ENCODE measurements around the gene FAM89A. TPM values are rescaled to one million over a fixed set of nuclear protein-coding genes. Genes with fewer than 3 reads are reported as not detected.
A peak's percentile ranks its signal among the peaks of the same experiment; 100 is the strongest.
"Not testable (repeated sequence)": the region's sequence is repeated elsewhere in the genome, so short reads cannot be mapped to it uniquely, and the experiment has no call there.

Gene FAM89A
- polyA plus RNA-seq, 1 donor, result 8.4 TPM

DNA sequence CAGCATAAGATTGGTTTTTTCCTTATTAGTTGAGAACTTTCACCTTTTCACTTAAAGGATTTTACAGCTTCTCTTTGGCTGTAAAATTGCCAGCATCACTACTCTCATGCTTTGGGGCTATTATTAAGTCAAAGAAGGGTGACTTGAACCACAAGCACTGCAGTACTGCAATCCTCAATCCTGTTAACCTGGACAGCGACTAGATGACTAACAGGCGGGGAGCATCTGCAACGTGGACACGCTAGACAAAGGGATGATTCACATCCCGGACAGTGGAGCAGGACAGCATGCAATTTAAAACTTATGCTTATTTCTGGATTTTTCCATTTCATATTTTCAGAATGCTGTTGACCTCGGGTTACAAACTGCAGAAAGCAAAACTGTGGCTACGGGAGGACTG, 53.1 kb downstream of the FAM89A start:
- no peak for DNase-seq

DNA sequence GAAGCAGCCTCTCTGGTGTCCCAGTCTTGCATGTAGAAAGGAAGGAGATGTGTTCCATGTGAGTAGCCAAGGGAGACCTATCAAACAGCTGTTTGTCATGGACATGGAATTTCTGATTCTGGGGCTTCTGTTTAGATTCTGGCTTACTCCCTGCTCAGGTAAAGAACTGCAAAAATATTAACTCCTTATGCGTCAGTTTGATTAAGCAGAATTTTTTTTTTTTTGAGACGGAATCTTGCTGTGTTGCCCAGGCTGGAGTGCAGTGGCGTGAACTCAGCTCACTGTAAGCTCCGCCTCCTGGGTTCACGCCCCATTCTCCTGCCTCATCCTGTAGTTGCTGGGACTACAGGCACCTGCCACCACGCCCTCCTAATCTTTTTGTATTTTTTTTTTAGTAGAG, 54.3 kb downstream of the FAM89A start:
- DNase-seq, result no peak

DNA sequence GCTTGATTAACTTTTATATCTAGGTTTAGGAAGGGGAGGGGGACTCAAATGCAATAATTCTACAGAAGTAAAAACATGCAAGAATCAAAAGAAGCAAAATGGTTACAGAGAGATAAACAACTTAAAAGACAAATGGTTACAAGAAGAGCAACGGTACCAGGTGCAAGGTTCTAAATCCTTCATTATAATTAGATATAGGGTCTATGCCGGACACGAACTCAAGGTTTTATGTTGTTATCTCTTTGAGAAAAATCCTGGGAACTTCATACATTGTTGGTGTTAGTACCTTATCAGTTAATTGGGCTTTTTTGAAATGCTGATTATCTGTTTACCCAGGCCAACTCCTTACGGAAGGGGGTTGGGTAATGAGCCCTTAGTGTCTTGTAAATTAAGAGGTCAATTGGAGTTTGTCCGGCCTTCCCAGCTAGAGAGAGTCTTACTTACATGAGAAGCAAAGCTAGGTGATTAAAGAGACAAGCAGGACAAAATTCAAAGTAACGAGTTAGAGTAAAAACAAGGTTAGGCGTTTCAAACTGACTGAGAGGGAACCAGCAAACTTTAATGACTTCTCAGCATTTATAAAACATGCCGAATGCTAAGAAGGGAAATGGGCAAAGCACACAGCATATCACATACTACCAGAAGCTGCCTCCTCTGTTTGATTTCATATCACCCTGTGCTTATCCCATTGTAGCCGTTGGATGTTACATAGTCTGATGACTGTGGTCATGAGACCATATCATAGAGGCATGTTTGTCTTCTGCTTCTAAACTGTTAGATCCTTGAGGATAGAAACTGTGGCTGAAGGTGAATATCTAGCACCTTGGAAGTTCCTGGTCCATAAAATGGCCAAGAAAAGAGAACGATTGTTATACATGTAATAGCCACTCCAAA, 55.2 kb downstream of the FAM89A start:
- not testable (repeated sequence) for DNase-seq

DNA sequence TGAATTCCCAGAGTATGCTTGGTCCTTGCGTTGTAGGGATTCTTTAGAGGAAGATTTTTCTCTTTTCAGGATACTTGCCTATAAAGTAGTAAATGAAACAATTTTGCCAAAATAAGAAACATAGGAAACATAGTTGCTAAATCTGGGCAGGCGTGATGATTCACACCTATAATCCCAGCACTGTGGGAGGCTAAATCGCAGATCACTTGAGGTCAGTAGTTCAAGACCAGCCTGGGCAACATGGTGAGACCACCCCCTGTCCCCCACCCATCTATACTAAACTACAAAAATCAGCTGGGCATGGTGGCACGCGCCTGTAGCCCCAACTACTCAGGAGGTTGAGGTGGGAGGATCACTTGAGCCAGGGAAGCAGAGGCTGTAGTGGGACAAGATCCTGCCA, 56.2 kb downstream of the FAM89A start:
- DNase-seq, result no peak

GRCh38 chr1:230982696-230983095, 57.4 kb downstream of the FAM89A start:
- no peak for DNase-seq

DNA sequence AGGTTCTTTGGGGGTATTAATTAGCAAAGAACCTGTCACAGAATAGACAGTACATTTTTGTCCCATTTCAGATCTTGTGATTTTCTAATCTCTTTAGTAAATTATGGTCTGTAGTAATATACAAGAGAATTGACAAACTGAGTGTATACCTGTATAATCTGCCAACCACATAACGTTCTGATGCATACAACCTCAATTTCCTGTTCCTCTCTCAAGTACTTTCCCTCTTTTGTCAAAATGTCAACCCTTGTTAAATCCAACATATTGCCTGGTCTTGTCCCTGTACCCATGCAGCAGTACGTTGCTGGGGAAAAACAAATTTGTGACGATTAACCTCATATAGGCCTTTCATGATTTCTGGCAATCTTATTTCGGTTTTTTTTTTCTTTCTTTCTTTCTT, 60.1 kb downstream of the FAM89A start:
- no peak for DNase-seq

GRCh38 chr1:230979389-230979716, 60.7 kb downstream of the FAM89A start:
- DNase-seq, result no peak

- peak; percentile 95 for DNase-seq
Observed at GRCh38 chr1:230978491-230979388, 61.3 kb downstream of the FAM89A start, which contains the start of the genes ARV1 and TTC13. Gene ARV1 (plus strand): TSS chr1:230979094. CDS start chr1:230979106, 12 bp downstream. Gene TTC13 (minus strand): TSS chr1:230978861. CDS start chr1:230978830, 31 bp downstream.

GRCh38 chr1:230977761-230978490, 62.1 kb downstream of the FAM89A start:
- no peak for DNase-seq

GRCh38 chr1:230976825-230977747, 63.0 kb downstream of the FAM89A start:
- no peak for DNase-seq

GRCh38 chr1:230976360-230976759, 63.7 kb downstream of the FAM89A start:
- no peak for DNase-seq

DNA sequence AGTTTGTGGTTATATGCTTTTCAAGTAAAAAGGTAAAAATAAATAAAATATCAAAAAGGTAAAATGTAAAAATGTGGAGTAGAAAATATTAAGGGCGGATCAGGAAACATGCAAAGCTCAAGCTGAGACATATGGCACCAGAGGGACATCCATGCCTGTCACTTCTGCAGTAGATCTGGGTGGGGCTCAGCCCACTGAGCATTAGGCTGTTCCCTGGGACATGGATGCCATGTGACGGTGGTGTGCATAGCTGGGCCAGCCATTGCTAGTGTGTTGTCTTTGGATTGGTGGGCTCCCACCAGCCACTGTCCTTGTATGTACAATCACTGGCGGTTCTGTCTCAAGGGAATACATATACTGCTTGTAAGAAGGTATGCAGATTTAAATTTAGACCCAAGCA, 64.4 kb downstream of the FAM89A start:
- DNase-seq, result no peak

- DNase-seq, result no peak
Observed at GRCh38 chr1:230972855-230973271, 67.2 kb downstream of the FAM89A start.

GRCh38 chr1:230971771-230972170, 68.3 kb downstream of the FAM89A start:
- no peak for DNase-seq

DNA sequence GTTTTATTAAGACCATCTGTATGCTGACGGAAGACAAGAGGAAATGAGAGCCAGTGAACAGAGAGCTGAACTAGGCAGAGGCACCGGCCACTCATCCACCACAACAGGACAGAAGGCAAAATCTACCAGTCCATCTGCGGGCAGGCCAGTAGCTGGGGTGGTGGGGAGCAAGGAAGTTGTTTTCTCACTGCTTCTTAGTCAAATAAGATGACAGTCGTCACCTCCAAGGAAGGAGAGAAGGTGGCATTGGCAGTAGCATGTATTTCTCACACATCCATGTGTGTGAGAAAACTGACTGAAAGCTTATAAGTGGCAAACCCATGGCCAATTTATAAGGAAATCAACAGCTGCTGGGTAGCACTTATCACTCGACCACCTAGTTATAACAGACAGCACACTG, 69.6 kb downstream of the FAM89A start:
- DNase-seq, result no peak

Other genes with a start within 250 kb of the FAM89A start
- gene C1orf198, start 171.7 kb downstream of the FAM89A start, polyA plus RNA-seq (ENCODE audit: insufficient read length), result 63.2 TPM
- gene TTC13, start 61.4 kb downstream of the FAM89A start, polyA plus RNA-seq (ENCODE audit: insufficient read length), result 19.6 TPM
- 14.1 TPM for gene ARV1, start 61.2 kb downstream of the FAM89A start, polyA plus RNA-seq (ENCODE audit: insufficient read length)
- gene TRIM67, start 121.8 kb upstream of the FAM89A start, polyA plus RNA-seq (ENCODE audit: insufficient read length), result 0.05 TPM
- gene GNPAT, start 201.0 kb upstream of the FAM89A start, polyA plus RNA-seq (ENCODE audit: insufficient read length), result 59.5 TPM